ENCODE measurements around the gene P2RX3.

The P2RX3 gene

DNA sequence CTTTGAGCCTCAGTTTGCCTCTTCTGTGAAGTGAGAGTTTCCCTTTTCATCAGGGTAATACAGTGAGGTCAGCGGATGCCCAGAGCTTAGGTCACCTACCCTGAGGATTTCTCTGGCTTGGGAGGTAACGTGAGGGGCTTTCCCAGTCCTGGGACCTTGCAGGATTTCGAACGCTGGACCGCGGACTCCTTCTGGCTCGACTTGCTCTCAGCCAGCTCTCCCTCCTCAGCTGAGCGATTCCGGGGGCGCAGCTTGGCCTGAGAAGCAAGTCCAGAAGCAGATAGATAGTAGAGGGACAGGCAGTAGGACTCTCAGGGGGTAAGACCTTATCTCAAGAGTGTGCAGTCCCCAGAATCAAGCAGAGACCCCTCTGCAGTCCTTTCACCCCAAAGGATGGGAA is 37.4 kb upstream of the P2RX3 start:
- DNase-seq (no peak), ATAC-seq (ENCODE audit: insufficient read depth, low read depth) (no peak)
- H3K36me3 ChIP-seq (ENCODE audit: insufficient read depth, low read length), result peaks cover 43% of the 10 kb centered on the region
- H3K79me2 ChIP-seq (ENCODE audit: insufficient read depth, low read length), result no peaks in the 10 kb centered on the region
- peaks cover 11% of the 10 kb centered on the region for H3K9me3 ChIP-seq (ENCODE audit: insufficient read depth, low read length, severe bottlenecking)
- H3K9ac ChIP-seq (ENCODE audit: low read depth, low read length), result no peak overlapping the region
- H2AFZ ChIP-seq (ENCODE audit: low read depth, low read length), result no peak overlapping the region
- no peaks in the 10 kb centered on the region for H4K20me1 ChIP-seq (ENCODE audit: insufficient read depth, low read length)
- no peak overlapping the region for H3K27ac ChIP-seq (ENCODE audit: low read length)
- no peaks in the 10 kb centered on the region for H3K4me1 ChIP-seq (ENCODE audit: insufficient read depth, low read length)
- no peak overlapping the region for H3K4me2 ChIP-seq (ENCODE audit: insufficient read depth, low read length)
- TF ChIP-seq EZH2 (IDR thresholded peaks at IDR 0.05; ENCODE audit: borderline replicate concordance, low read depth, low read length, severe bottlenecking), result no peak
- TF ChIP-seq, protein P1, sequence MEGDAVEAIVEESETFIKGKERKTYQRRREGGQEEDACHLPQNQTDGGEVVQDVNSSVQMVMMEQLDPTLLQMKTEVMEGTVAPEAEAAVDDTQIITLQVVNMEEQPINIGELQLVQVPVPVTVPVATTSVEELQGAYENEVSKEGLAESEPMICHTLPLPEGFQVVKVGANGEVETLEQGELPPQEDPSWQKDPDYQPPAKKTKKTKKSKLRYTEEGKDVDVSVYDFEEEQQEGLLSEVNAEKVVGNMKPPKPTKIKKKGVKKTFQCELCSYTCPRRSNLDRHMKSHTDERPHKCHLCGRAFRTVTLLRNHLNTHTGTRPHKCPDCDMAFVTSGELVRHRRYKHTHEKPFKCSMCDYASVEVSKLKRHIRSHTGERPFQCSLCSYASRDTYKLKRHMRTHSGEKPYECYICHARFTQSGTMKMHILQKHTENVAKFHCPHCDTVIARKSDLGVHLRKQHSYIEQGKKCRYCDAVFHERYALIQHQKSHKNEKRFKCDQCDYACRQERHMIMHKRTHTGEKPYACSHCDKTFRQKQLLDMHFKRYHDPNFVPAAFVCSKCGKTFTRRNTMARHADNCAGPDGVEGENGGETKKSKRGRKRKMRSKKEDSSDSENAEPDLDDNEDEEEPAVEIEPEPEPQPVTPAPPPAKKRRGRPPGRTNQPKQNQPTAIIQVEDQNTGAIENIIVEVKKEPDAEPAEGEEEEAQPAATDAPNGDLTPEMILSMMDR (IDR thresholded peaks at IDR 0.05; ENCODE audit: borderline replicate concordance, extremely low read depth, low read length, poor library complexity, severe bottlenecking), result no peak
- no peak overlapping the region for H3K4me3 ChIP-seq (ENCODE audit: low read depth in 1 of 2, low read length in 2 of 2)
- H3K27me3 ChIP-seq (ENCODE audit: insufficient read depth, low read length, poor library complexity), result no peaks in the 10 kb centered on the region

DNA sequence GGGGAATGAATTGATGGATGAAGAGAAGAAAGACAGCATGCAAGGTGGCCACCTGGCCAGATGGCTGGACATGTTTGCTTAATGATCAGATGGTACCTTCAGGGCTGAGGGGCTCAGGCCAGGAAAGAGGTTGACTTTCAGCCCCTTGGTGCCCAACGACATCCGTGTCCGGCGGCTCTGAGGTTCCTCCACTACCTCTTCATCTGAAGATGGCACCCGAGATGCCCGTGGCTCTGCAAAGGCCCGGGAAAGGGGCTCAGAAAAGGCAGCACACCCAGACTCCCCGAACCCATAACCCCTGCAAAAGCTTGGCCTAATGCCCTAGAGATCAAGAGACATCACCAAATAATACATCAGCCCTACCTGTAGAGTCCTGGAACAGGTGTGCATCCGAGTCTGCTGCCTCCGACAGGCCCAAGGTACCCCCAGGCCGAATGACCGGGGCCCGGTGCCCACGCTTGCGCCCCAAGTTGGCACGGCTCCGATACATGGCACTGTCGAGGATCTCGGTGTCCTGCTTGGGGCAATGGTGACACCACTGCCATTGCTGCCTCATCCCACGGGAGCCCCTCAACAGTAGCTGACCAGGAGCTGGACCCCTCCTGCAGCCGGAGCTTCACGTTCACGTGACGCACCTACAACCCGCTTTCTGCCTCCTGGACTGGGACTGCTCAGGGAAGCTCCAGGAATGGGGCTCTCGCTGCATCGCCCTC is 36.3 kb upstream of the P2RX3 start:
- Histone ChIP-seq H3K9me3 (ENCODE audit: insufficient read depth, low read length, severe bottlenecking) (peaks cover 11% of the 10 kb centered on the region), H3K27me3 (ENCODE audit: insufficient read depth, low read length, poor library complexity) (no peaks in the 10 kb centered on the region), H3K27ac (ENCODE audit: low read length) (no peak overlapping the region), H3K4me1 (ENCODE audit: insufficient read depth, low read length) (no peaks in the 10 kb centered on the region), H2AFZ (ENCODE audit: low read depth, low read length) (no peak overlapping the region), H4K20me1 (ENCODE audit: insufficient read depth, low read length) (no peaks in the 10 kb centered on the region), H3K4me2 (ENCODE audit: insufficient read depth, low read length) (no peak overlapping the region), H3K36me3 (ENCODE audit: insufficient read depth, low read length) (peaks cover 43% of the 10 kb centered on the region), H3K79me2 (ENCODE audit: insufficient read depth, low read length) (no peaks in the 10 kb centered on the region), H3K9ac (ENCODE audit: low read depth, low read length) (no peak overlapping the region), H3K4me3 (ENCODE audit: low read depth in 1 of 2, low read length in 2 of 2) (no peak overlapping the region)
- TF ChIP-seq, protein P1 (IDR thresholded peaks at IDR 0.05; ENCODE audit: borderline replicate concordance, extremely low read depth, low read length, poor library complexity, severe bottlenecking), result no peak
- no peak for TF ChIP-seq EZH2 (IDR thresholded peaks at IDR 0.05; ENCODE audit: borderline replicate concordance, low read depth, low read length, severe bottlenecking)
- no peak for ATAC-seq (ENCODE audit: insufficient read depth, low read depth)
- DNase-seq, result no peak

DNA sequence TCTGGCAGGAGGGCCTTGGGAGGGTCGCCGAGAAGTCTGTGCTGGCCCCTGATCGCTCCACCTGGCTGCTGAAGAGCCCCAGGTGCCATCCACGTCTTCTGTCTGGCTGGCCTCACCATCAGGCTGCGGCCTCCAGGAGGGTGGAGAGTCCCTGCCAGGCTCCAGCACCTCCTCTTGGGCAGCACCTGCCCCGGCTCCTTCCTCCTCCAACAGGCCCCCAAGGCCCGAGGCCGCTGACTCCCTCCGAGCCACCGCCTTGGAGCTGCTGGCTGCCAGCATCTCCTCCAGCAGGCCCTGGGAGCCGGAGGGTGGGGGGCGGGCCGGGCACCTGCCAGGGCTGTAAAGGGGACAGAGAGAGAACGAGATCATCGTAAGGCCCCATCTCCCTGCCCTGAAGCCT is 35.7 kb upstream of the P2RX3 start:
- Histone ChIP-seq H3K4me2 (ENCODE audit: insufficient read depth, low read length) (no peak overlapping the region), H3K9me3 (ENCODE audit: insufficient read depth, low read length, severe bottlenecking) (peaks cover 11% of the 10 kb centered on the region), H3K4me1 (ENCODE audit: insufficient read depth, low read length) (no peaks in the 10 kb centered on the region), H3K36me3 (ENCODE audit: insufficient read depth, low read length) (peaks cover 43% of the 10 kb centered on the region), H3K9ac (ENCODE audit: low read depth, low read length) (no peak overlapping the region), H3K4me3 (ENCODE audit: low read depth in 1 of 2, low read length in 2 of 2) (no peak overlapping the region), H3K79me2 (ENCODE audit: insufficient read depth, low read length) (no peaks in the 10 kb centered on the region), H2AFZ (ENCODE audit: low read depth, low read length) (no peak overlapping the region), H3K27me3 (ENCODE audit: insufficient read depth, low read length, poor library complexity) (no peaks in the 10 kb centered on the region), H4K20me1 (ENCODE audit: insufficient read depth, low read length) (no peaks in the 10 kb centered on the region), H3K27ac (ENCODE audit: low read length) (no peak overlapping the region)
- ATAC-seq (ENCODE audit: insufficient read depth, low read depth) (no peak), DNase-seq (no peak)
- TF ChIP-seq, protein P1 (IDR thresholded peaks at IDR 0.05; ENCODE audit: borderline replicate concordance, extremely low read depth, low read length, poor library complexity, severe bottlenecking), result no peak
- TF ChIP-seq EZH2 (IDR thresholded peaks at IDR 0.05; ENCODE audit: borderline replicate concordance, low read depth, low read length, severe bottlenecking), result no peak
